GM06990 (cell line): ENCODE results near the gene ACTL8.

ENCODE experiments used
- DNase-seq: peaks from one replicate; pipeline ENCODE4 v3.0.0-alpha.2; 2011; ENCODE audit not compliant: insufficient read length; ENCODE audit errors: extremely low read depth
- H3K27me3 ChIP-seq: replicated peaks from 2 replicates; pipeline ENCODE4 v1.6.0; 2011; ENCODE audit warnings: low read length; ENCODE audit not compliant: control insufficient read depth, insufficient read depth
- H3K36me3 ChIP-seq: 2 replicates; pipeline ENCODE4 v1.5.1; 2011; ENCODE audit warnings: low read length; ENCODE audit not compliant: control insufficient read depth, insufficient read depth
- H3K4me3 ChIP-seq: replicated peaks from 2 replicates; pipeline ENCODE4 v1.5.1; 2011; ENCODE audit warnings: low read depth, mild to moderate bottlenecking, control low read depth, low read length
- CTCF ChIP-seq: IDR thresholded peaks from 2 replicates; pipeline ENCODE4 v1.5.1; 2011; ENCODE audit warnings: low read length, control low read depth, mild to moderate bottlenecking, inconsistent platforms; ENCODE audit not compliant: insufficient read depth, poor library complexity, severe bottlenecking

Gene ACTL8

GRCh38 chr1:17764591-17764990, 9.5 kb downstream of the ACTL8 start:
- no peak for DNase-seq
- no peak overlapping the region for H3K4me3 ChIP-seq
- TF ChIP-seq CTCF, result no peak

GRCh38 chr1:17765444-17766411, 10.6 kb downstream of the ACTL8 start:
- no peaks in the 10 kb centered on the region; the same call in 1 of the 2 replicates for H3K27me3 ChIP-seq
- DNase-seq, result no peak

More at GRCh38 chr1:17764591-17764990, 9.5 kb downstream of the ACTL8 start:
- H3K36me3 ChIP-seq, result no peaks in the 10 kb centered on the region
- no peaks in the 10 kb centered on the region; the same call in 1 of the 2 replicates for H3K27me3 ChIP-seq

GRCh38 chr1:17768651-17769241, 13.6 kb downstream of the ACTL8 start:
- no peak for TF ChIP-seq CTCF
- DNase-seq, result no peak

More at GRCh38 chr1:17765444-17766411, 10.6 kb downstream of the ACTL8 start:
- TF ChIP-seq CTCF, result no peak
- Histone ChIP-seq H3K36me3 (no peaks in the 10 kb centered on the region), H3K4me3 (no peak overlapping the region)

GRCh38 chr1:17770983-17771382, 15.8 kb downstream of the ACTL8 start:
- Histone ChIP-seq H3K4me3 (no peak overlapping the region), H3K36me3 (no peaks in the 10 kb centered on the region), H3K27me3 (peaks cover under 1% of the 10 kb centered on the region)
- DNase-seq, result no peak
- TF ChIP-seq CTCF, result no peak

More at GRCh38 chr1:17768651-17769241, 13.6 kb downstream of the ACTL8 start:
- no peak overlapping the region for H3K4me3 ChIP-seq
- H3K36me3 ChIP-seq, result no peaks in the 10 kb centered on the region
- no peaks in the 10 kb centered on the region; the same call in 1 of the 2 replicates for H3K27me3 ChIP-seq

GRCh38 chr1:17772615-17773212, 17.6 kb downstream of the ACTL8 start:
- DNase-seq, result no peak
- no peak for TF ChIP-seq CTCF

More at GRCh38 chr1:17772615-17773212, 17.6 kb downstream of the ACTL8 start:
- Histone ChIP-seq H3K4me3 (no peak overlapping the region), H3K36me3 (no peaks in the 10 kb centered on the region), H3K27me3 (peaks cover 2% of the 10 kb centered on the region)
